Chondrocyte (in vitro differentiated cells): ENCODE measurements around the gene PIGL. TPM values are rescaled to one million over a fixed set of nuclear protein-coding genes. Genes with fewer than 3 reads are reported as not detected.
A peak's percentile ranks its signal among the peaks of the same experiment; 100 is the strongest.

Experiments
- DNase-seq: peaks from one replicate; pipeline ENCODE4 v3.0.0; 2021; ENCODE audit warnings: mixed read lengths, low spot score
- H3K27ac Mint-ChIP-seq: one replicate; pipeline ENCODE4 v1.8.0; 2021; ENCODE audit warnings: mild to moderate bottlenecking, moderate library complexity, mixed read lengths; ENCODE audit not compliant: unreplicated experiment
- H3K27me3 Mint-ChIP-seq: 2 replicates; pipeline ENCODE4 v1.8.0; 2021; ENCODE audit warnings: low read depth, mixed read lengths
- H3K36me3 Mint-ChIP-seq: 2 replicates; pipeline ENCODE4 v1.8.0; 2021; ENCODE audit warnings: low read depth, mixed read lengths
- H3K4me1 Mint-ChIP-seq: 2 replicates; pipeline ENCODE4 v1.8.0; 2021; ENCODE audit warnings: low read depth, mild to moderate bottlenecking, mixed read lengths
- H3K4me3 Mint-ChIP-seq: one replicate; pipeline ENCODE4 v1.8.0; 2021; ENCODE audit warnings: mild to moderate bottlenecking, moderate library complexity, mixed read lengths; ENCODE audit not compliant: unreplicated experiment
- H3K9me3 Mint-ChIP-seq: 2 replicates; pipeline ENCODE4 v1.8.0; 2021; ENCODE audit warnings: low read depth, mixed read lengths
- total RNA-seq: library from RNA; stranded (reverse); gene quantifications from 3 replicates; pipeline ENCODE4 v1.2.1, GENCODE V29; 2021
- TF ChIP-seq, protein P1 (sequence below): fragments of 200-600 bp; sonication (generic); IDR thresholded peaks from 2 replicates; pipeline ENCODE4 v1.5.0; 2021; ENCODE audit warnings: antibody characterized with exemption, mild to moderate bottlenecking, moderate library complexity

PIGL gene
- total RNA-seq, 1 donor from 2014 or later = 15.9 TPM

DNA sequence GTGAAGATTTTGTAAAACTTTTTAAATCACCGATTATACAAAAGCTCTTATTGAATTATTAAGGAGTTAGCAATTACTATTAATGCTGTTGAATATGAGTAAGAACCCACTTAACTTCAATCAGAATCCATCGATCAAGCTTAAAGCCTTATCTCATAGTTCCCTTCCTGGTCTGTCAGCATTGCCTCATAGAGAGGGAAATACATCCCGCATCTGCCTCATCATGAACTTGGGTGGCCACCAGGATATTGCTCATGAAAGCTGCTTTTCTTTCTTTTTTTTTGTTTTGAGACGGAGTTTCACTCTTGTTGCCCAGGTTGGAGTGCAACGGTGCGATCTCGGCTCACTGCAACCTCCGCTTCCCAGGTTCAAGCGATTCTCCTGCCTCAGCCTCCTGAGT lies 66.7 kb downstream of the PIGL start:
- no peak overlapping the region for H3K4me3 Mint-ChIP-seq
- H3K36me3 Mint-ChIP-seq = peaks cover 3% of the 10 kb centered on the region
- peaks cover 68% of the 10 kb centered on the region for H3K4me1 Mint-ChIP-seq
- no peak for DNase-seq
- TF ChIP-seq, protein P1, sequence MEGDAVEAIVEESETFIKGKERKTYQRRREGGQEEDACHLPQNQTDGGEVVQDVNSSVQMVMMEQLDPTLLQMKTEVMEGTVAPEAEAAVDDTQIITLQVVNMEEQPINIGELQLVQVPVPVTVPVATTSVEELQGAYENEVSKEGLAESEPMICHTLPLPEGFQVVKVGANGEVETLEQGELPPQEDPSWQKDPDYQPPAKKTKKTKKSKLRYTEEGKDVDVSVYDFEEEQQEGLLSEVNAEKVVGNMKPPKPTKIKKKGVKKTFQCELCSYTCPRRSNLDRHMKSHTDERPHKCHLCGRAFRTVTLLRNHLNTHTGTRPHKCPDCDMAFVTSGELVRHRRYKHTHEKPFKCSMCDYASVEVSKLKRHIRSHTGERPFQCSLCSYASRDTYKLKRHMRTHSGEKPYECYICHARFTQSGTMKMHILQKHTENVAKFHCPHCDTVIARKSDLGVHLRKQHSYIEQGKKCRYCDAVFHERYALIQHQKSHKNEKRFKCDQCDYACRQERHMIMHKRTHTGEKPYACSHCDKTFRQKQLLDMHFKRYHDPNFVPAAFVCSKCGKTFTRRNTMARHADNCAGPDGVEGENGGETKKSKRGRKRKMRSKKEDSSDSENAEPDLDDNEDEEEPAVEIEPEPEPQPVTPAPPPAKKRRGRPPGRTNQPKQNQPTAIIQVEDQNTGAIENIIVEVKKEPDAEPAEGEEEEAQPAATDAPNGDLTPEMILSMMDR = no peak
- no peaks in the 10 kb centered on the region for H3K27me3 Mint-ChIP-seq
- H3K27ac Mint-ChIP-seq = no peak overlapping the region
- no peaks in the 10 kb centered on the region for H3K9me3 Mint-ChIP-seq

DNA sequence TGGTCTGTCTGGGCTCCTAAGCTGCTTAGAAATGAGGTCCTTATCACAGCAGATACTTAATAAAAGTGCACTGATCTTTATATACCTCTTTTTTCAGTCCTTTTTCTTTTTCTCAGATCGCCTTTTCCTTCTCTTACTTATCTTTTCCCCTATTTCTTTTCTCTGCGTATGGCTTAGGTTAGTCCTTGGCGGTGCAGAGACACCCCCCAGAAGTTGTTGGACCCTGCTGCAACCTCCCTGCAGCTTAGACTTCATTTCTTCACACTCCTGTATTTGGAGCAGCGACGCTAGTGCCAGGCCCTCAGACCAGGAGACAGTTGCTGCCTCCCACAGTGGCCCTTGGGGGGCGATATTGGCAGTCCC lies 68.6 kb downstream of the PIGL start:
- no peaks in the 10 kb centered on the region for H3K27me3 Mint-ChIP-seq
- H3K27ac Mint-ChIP-seq = peak overlapping the region; percentile 98
- peaks cover 3% of the 10 kb centered on the region for H3K36me3 Mint-ChIP-seq
- H3K9me3 Mint-ChIP-seq = no peaks in the 10 kb centered on the region
- no peak for DNase-seq
- TF ChIP-seq, protein P1 = peak; percentile 77
- H3K4me1 Mint-ChIP-seq = peaks cover 66% of the 10 kb centered on the region
- peak overlapping the region; percentile 65 for H3K4me3 Mint-ChIP-seq

DNA sequence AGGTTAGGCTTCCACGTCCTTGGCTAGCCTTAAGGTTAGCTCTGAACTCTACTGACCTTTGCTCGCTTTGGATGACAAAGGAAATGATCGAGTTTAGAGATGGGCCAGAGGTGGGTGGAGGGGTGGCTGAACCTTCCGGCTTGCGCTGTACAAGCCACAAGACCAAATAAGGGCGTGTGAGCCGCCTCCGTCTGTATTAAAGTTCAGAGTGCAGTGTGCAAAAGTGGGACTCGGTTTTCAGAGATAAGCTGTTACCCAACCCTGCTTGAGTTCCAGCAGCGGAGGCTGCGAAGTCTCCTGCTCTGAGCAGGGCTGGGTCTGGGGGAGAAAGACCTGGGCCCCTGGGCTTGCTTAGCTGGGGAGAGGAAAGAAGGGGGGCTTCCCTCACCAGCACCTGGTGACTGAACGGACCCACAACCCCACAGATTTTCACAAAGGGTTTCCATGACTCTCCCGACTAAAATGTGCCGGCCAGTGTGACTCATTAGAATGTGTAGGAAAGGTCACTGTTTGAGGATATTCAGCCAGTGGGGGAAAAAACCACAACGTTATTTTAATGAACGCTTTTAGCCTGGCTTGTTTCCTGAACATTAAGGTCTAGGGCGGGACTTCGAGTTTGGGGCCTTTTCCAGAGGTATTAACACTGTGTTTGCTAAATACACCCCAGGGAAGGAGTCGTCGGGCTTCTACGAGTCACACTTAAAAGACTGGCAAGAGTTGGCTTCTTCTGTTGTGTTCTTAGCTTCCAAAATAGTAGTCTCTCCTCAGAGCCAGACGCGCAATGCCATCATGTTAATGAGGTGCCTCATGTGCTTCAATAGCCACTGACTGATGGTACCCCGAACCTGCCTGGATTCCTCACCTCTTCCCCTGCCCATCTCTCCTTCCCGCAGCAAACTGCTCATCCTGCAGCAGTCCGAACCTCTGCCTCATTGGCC lies 69.3 kb downstream of the PIGL start:
- Mint-ChIP-seq H3K4me1 (peaks cover 63% of the 10 kb centered on the region), H3K4me3 (peak overlapping the region; percentile 65), H3K27ac (peak overlapping the region; percentile 98)

DNA sequence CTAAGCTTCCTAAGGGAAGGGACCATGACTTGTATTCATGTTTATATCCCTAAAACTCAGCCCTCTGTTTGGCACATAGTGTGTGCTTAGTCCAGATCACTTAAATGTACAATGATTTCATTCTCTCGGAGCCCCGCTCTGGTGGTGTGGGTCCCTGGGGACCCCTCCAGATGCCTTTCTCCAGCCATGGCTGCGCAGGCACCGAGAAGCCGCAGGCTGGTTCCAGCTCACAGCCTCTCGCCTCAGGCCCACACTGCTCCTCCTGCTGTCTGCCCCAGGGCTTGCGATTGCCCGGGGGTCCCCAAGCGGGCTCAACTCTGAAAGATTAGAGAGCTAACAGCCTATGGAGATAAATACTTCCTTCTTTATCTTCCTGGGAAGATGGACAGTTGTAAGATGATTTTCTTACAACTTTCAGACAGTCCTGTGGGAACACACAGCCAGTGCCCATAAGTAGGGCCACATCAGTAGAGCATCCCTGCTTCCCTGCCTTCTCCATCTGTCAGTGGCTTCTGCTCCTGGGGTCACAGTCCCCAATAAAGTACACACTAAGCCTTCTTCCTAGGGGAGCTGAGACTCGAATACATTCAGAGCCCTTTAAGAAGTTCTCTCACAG lies 70.0 kb downstream of the PIGL start:
- peaks cover 56% of the 10 kb centered on the region for H3K4me1 Mint-ChIP-seq
- DNase-seq = no peak

More for the DNA sequence above, 69.3 kb downstream of the PIGL start:
- H3K9me3 Mint-ChIP-seq = no peaks in the 10 kb centered on the region
- TF ChIP-seq, protein P1 = peak; percentile 52
- no peaks in the 10 kb centered on the region for H3K27me3 Mint-ChIP-seq
- DNase-seq = no peak
- peaks cover 3% of the 10 kb centered on the region for H3K36me3 Mint-ChIP-seq

DNA sequence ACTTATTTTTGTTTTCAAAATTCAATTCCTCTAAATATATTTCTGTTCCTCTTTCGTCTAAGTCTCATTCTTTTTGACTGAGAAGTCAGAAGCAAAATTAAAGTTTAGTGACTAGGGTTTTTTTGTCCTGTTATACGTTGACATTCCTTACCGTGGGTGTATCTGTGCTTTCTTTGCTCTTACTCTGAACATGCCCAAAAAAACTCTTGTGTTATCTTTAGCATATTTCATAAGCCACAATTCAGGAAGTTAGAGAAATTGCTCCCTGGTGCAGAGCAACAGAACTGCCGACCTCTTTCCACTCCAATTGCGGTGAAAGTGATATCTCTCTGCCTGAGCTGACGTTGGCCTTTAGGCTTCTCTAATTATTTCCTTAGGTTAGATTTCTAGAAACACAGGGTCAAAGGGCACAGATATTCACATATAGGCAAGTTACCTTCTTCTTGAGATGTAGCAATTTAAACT lies 70.6 kb downstream of the PIGL start:
- Mint-ChIP-seq H3K4me3 (peak overlapping the region; percentile 46), H3K4me1 (peaks cover 50% of the 10 kb centered on the region)

More for the DNA sequence above, 70.0 kb downstream of the PIGL start:
- peaks cover 3% of the 10 kb centered on the region for H3K36me3 Mint-ChIP-seq
- peak overlapping the region; percentile 46 for H3K4me3 Mint-ChIP-seq
- H3K27me3 Mint-ChIP-seq = no peaks in the 10 kb centered on the region
- TF ChIP-seq, protein P1 = peak; percentile 65
- peak overlapping the region; percentile 98 for H3K27ac Mint-ChIP-seq
- H3K9me3 Mint-ChIP-seq = no peaks in the 10 kb centered on the region

More for the DNA sequence above, 70.6 kb downstream of the PIGL start:
- peaks cover 4% of the 10 kb centered on the region for H3K36me3 Mint-ChIP-seq
- peak overlapping the region; percentile 98 for H3K27ac Mint-ChIP-seq
- DNase-seq = no peak
- no peaks in the 10 kb centered on the region for H3K9me3 Mint-ChIP-seq
- no peaks in the 10 kb centered on the region for H3K27me3 Mint-ChIP-seq
- TF ChIP-seq, protein P1 = no peak
